HG02840 (cell line): ENCODE measurements around the gene PGBD2.
"Not testable (repeated sequence)": the region's sequence is repeated elsewhere in the genome, so short reads cannot be mapped to it uniquely, and the experiment has no call there.

Experiments
- ATAC-seq: cut with Tn5 transposase; IDR thresholded peaks from one replicate; pipeline ENCODE4 v1.9.1; 2021; ENCODE audit warnings: mild to moderate bottlenecking, moderate library complexity, moderate number of reproducible peaks; ENCODE audit not compliant: unreplicated experiment, low FRiP score

PGBD2 gene, protein sequence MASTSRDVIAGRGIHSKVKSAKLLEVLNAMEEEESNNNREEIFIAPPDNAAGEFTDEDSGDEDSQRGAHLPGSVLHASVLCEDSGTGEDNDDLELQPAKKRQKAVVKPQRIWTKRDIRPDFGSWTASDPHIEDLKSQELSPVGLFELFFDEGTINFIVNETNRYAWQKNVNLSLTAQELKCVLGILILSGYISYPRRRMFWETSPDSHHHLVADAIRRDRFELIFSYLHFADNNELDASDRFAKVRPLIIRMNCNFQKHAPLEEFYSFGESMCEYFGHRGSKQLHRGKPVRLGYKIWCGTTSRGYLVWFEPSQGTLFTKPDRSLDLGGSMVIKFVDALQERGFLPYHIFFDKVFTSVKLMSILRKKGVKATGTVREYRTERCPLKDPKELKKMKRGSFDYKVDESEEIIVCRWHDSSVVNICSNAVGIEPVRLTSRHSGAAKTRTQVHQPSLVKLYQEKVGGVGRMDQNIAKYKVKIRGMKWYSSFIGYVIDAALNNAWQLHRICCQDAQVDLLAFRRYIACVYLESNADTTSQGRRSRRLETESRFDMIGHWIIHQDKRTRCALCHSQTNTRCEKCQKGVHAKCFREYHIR

GRCh38 chr1:248906009-248906752 is at the start of gene PGBD2:
Gene PGBD2, plus strand, starts transcription at chr1:248906235. Its CDS starts 7,628 bp downstream, at chr1:248913863.
- ATAC-seq = peak; percentile 96

GRCh38 chr1:248857201-248857600 is 48.8 kb upstream of the PGBD2 start:
- no peak for ATAC-seq

GRCh38 chr1:248857749-248858095 is 48.3 kb upstream of the PGBD2 start:
- no peak for ATAC-seq

- peak; percentile 36 for ATAC-seq
Measured at GRCh38 chr1:248858096-248858890, 47.7 kb upstream of the PGBD2 start.

GRCh38 chr1:248858891-248859889 is 46.8 kb upstream of the PGBD2 start, which contains the start of gene ZNF692:
Gene ZNF692, minus strand, starts transcription at chr1:248859085. Its CDS starts 776 bp downstream, at chr1:248858309.
- ATAC-seq = peak; percentile 76

GRCh38 chr1:248860007-248860406 is 46.0 kb upstream of the PGBD2 start:
- no peak for ATAC-seq

GRCh38 chr1:248861616-248862015 is 44.4 kb upstream of the PGBD2 start:
- no peak for ATAC-seq

GRCh38 chr1:248862695-248862997 is 43.4 kb upstream of the PGBD2 start:
- ATAC-seq = peak; percentile 1

GRCh38 chr1:248862998-248863881 is 42.8 kb upstream of the PGBD2 start:
- ATAC-seq = peak; percentile 58

GRCh38 chr1:248871837-248872401 is 34.1 kb upstream of the PGBD2 start:
- no peak for ATAC-seq

GRCh38 chr1:248872752-248873408 is 33.2 kb upstream of the PGBD2 start:
- peak; percentile 29 for ATAC-seq

GRCh38 chr1:248873409-248873992 is 32.5 kb upstream of the PGBD2 start:
- peak; percentile 84 for ATAC-seq

- peak; percentile 72 for ATAC-seq
Measured at GRCh38 chr1:248873993-248874533, 32.0 kb upstream of the PGBD2 start.

DNA sequence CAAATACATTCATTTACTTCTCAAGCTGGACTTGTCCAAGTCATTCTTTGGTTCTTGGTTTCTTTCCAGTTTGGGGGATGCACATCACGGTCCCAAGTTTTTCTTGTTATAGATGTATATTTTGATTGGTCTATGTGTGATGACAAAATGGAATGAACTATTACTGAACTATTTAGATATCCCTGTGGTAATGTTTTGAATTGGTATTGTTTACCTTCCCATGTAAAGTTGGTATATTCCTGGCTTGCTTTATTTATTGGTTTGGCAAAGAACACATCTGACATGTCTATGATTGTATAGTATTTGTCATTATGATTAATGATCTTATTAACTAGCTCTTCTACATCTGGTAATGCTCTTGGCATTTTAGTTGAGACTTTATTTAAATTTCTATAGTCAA is 24.8 kb upstream of the PGBD2 start:
- no peak for ATAC-seq

GRCh38 chr1:248882427-248882826 is 23.6 kb upstream of the PGBD2 start:
- not testable (repeated sequence) for ATAC-seq

DNA sequence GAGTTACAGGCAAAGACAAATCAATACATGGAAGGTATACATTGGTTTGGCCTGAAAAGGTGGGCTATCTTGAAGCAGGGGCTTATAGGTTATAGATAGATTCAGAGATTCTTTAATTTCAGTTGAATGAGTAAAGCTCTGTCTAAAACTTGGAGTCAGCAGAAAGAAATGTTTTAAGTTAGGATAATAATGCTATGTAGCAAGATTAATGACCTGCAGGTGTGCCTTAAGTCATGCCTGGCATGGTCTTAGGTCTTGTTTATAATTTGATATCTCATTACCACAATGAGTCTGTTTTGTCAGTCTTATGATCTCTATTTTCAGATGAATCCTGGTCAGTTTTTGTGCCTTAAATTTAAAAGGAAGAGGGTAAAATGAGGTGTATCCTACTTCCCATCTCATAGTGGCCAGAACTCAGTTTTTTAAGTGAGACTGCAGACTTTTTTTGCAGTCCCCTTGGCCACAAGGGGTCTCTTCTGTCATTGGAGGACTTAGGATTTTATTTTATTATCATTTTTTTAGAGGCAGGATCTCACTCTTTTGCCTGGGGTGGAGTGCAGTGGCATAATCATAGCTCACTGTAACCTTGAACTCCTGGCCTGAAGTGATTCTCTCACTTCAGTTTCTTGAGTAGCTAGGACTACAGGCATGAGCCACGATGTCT is 21.3 kb upstream of the PGBD2 start:
- no peak for ATAC-seq
